HuH-7 (cell line): Measurements from ENCODE around the gene FGF18.

Source experiments
- DNase-seq: peaks from one replicate; pipeline ENCODE4 v3.0.0; 2011; ENCODE audit warnings: low spot score

Gene FGF18

GRCh38 chr5:171470420-171470819, 51.0 kb downstream of the FGF18 start:
- no peak for DNase-seq

- no peak for DNase-seq
These were observed 54.9 kb downstream of the FGF18 start for GRCh38 chr5:171474230-171474813.

DNA sequence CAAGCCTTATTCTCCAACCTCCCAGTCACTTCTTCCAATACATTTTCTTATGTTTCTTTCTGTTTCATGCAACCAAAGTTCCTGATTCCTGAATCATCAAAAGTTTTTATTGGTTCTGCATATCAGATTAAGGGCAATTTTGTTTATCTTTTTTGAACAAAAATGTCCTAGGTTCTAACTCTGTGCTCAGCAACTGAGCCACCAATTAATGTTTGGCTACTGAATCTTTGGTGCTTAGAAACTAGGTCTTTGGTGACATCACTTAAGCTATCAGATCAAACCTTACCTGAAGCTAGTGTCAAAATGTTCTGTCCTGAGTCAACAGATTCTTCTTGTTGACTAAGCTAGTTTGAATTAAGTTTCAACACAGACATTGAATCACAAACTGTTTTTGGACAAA, 56.1 kb downstream of the FGF18 start:
- no peak for DNase-seq

DNA sequence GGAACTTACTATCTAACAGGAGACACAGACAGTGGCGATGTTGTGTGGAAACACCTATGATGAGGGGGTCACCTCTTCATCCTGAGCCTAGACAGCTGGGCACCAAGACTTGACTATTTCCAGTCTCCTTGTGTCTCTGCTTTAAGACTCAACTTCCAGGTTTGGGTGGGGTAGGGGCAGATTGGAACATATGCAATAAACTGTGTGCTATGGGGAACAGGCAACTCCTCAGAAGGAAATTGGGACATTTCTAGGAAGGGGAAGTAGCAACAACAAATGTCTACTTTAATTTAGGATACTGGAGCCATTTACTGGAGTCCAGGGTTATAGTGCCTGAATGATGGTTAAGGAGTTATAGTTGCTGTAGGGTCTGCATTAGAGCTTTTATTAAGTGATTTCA, 57.3 kb downstream of the FGF18 start:
- DNase-seq, result no peak

DNA sequence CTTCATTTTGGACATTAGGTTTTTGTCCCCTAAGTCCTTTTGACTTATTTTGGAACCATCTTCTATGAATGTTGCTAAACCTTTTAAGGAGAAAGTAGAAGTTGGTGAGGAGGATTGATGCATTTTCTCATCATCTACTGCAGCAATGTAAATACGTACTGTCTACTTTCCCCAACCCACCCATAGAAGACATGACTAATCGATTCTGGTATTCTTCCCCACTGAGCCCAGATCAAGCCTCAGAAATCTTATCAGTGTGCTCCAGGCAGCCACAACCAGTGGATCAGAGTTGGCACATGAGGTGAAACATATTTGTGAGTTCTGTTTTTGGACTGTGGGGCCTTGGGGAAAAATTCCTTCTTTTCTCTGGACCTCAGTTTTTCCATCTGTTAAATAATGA, 57.7 kb downstream of the FGF18 start:
- DNase-seq, result no peak

GRCh38 chr5:171477666-171478065, 58.2 kb downstream of the FGF18 start:
- DNase-seq, result no peak

DNA sequence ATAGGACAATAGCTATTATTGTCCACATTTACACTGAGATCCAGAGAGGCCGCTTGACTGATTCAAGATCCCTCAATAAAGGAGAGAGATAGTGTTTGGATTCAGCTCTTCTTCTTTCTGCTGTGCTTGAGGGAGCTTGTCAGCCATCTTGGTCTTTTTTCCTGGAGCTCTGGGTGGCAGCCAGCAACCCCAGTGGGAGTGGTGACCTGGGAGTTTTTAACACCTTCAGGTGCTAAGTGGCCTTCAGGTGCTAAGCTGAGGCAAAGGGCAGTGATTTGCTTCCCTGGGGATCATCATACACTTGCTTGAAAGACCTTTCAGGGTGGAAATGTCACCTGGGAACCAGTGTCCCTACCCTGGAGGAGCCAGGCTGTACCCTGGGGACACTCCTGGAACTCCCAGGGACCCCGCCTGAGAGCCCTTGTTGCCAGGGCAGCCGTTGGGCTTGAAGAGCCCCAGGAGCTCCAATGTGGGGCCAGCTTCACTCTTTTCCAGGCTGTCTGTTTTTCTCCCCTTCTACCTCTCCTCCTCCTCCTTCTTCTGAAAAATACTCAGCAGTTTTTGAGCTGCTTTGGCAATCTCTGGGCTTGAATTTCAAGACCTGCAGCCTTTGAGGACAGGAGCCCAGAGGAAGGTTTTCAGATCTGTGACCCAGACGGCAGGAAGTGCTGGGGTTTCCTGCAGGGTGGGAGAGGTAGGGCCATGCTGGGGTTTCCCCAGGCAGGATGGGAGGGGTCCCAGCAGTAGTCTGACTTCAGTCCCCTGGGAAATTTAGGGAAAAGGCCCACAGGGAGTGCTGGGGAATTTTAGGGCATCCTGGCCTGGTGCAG, 59.7 kb downstream of the FGF18 start:
- no peak for DNase-seq

- no peak for DNase-seq
These were observed 60.3 kb downstream of the FGF18 start for GRCh38 chr5:171479776-171480125.

GRCh38 chr5:171480239-171480638, 60.8 kb downstream of the FGF18 start:
- DNase-seq, result no peak

GRCh38 chr5:171481571-171482433, 62.4 kb downstream of the FGF18 start:
- DNase-seq, result no peak

GRCh38 chr5:171482434-171482730, 62.9 kb downstream of the FGF18 start:
- DNase-seq, result no peak

GRCh38 chr5:171483551-171484135, 64.2 kb downstream of the FGF18 start:
- no peak for DNase-seq

DNA sequence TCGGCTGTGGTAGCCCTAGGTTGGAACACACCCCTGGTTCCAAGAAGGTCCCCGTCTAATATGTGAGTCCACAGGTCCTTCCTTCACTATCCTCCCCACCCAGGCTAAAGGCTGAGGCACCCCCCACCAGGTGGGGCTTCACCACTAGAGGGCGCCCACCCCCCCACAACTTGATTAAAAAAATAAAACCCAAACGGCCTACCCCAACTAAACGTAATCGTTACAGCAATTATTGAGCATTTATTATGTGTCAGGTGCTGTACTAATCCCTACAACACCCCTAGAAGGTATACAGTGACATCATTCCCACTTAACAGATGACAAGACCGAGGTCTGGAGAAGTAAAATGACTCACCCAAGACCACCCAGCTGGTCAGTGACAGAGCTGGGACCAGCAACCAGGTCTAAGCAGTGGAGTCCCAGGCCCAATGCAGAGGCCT, 65.0 kb downstream of the FGF18 start:
- peak; percentile 67 for DNase-seq

DNA sequence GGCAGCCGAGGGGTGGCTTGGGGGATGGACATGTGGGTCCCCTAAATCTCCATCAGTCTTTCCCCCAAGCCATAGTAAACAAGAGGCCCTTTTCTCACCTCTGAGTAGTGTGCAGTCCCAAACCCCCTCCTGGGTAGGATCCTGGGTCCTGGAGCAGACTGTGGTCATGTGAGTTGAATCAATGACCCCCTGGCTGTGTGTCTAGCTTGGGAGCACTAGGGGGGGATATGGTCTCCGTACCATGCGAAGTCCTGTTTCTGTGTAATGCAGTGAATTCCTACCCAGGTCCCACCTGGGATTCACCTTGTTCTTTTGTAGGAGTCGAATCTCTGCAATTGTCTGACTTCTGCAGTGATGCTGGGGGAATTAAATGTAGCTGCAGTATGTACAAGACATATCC, 66.2 kb downstream of the FGF18 start:
- no peak for DNase-seq

GRCh38 chr5:171486613-171487012, 67.2 kb downstream of the FGF18 start:
- no peak for DNase-seq

GRCh38 chr5:171488876-171489275, 69.4 kb downstream of the FGF18 start:
- no peak for DNase-seq

DNA sequence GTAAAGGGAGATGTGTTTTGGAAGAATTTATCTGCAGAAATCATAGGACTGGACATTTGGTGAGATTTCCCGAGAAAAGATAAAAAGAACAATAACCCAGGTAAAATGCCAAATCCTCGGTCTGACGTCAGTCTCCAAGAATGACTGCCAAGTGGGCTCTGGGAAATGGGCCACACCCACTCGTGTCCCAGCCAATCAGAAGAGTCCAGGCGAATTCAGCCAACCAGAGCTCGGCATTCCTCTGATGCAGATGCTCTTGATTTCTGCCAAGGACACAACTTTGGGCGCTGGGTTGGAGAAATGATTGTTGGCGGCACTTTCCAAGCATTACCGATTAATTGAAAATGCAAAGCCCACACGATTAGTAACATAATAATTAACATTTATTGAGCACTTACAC, 73.3 kb downstream of the FGF18 start:
- no peak for DNase-seq

GRCh38 chr5:171493646-171494393, 74.4 kb downstream of the FGF18 start:
- no peak for DNase-seq

DNA sequence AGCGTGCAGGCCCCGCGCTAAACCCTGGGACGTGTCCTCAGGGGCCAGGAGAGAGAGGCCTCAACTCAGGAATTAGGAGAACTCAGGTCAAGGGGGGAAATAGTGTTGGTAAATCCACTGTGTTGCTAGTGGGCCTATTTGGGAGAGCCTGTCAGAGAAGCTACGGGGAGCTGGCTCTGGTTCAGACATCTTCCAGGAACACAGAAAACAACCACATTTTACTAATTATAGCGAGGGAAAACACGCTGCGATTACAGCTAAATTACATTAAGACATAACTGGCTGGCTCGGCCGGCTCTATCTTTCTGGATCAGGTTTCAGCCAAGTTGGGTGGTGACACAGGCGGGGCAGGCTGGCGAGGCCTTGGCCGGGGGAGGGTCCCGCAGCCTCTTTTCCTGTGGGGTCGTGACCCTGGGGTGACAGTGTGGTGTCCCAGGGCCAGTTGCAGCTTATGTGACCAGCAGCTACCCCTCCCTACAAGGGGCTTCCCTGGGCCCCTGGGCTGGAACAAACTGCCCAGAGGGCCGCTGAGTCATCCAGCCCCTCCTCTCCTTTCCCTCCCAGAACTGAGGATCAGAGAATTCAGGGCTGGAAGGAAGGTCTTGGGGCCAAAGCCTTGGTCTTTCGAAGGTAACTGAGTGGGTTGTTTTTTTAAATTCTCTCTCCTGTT, 75.1 kb downstream of the FGF18 start:
- no peak for DNase-seq

DNA sequence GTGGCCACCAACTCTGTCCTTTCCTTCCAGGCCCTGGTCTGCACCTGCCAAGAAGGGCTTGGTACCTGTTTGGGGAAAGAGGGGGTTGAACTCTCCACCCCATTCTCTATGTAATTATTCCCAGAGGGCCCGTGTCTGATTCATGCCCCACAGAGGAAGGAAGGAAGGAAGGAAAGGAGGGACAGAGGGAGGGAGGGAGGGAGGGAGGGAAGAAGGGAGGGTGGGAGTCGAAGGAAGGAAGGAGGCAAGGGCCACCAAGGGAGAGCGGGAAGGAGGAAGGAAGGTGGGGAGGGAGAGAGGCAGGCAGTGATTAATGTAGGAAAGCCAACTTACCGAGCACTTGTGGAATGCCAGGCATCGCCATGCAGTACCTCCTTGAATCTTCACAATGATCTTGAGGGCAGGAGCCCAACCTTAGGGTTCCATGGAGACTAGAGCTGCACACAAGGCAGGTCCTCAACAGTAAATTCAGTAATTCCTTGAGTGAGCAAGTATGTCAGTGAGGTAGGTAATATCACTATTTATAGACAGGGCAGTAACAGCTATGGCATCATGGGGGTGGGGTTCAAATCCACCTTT, 75.8 kb downstream of the FGF18 start:
- no peak for DNase-seq

GRCh38 chr5:171496456-171496855, 77.0 kb downstream of the FGF18 start:
- no peak for DNase-seq
